PC-9 (cell line): ENCODE measurements around the gene IL17RA. TPM values are rescaled to one million over a fixed set of nuclear protein-coding genes. Genes with fewer than 3 reads are reported as not detected.

Experiments used
- BruUV-seq: library from RNA; stranded (reverse); fragments of 400-500 nt; replicated peaks from 2 replicates; lab custom pipeline; 2021; lab: Mats Ljungman, UMichigan
- CTCF ChIA-PET: fragments of 300-600 bp; sonication (Branson Sonifier 250); formaldehyde crosslinking; loops from one replicate; lab custom pipeline; 2022; ENCODE audit warnings: antibody characterized with exemption; lab: Charles Lee
- POLR2A ChIA-PET: fragments of 300-600 bp; sonication (Branson Sonifier 250); formaldehyde crosslinking; loops from one replicate; lab custom pipeline; 2022; ENCODE audit warnings: antibody characterized with exemption; ENCODE audit not compliant: unreplicated experiment; lab: Charles Lee
- DNase-seq, 2 experiments: peaks; one replicate each; pipeline versions ENCODE4 v3.0.0 to v3.0.0-alpha.2; 2015 to 2022; ENCODE audit warnings: mixed read lengths in 1 of 2
- H2AFZ ChIP-seq: fragments of 200-600 bp; sonication (generic); 2 replicates; pipeline ENCODE4 v1.8.1; 2017; ENCODE audit warnings: antibody characterized with exemption
- H3F3A ChIP-seq: fragments of 200-600 bp; sonication (generic); 2 replicates; pipeline ENCODE4 v1.8.1; 2017; ENCODE audit warnings: antibody characterized with exemption, mild to moderate bottlenecking, low read depth; ENCODE audit not compliant: insufficient read depth
- H3K27ac ChIP-seq: fragments of 200-600 bp; sonication (generic); 2 replicates; pipeline ENCODE4 v1.6.1; 2016; ENCODE audit warnings: mixed run types
- H3K27me3 ChIP-seq: fragments of 200-600 bp; sonication (generic); 2 replicates; pipeline ENCODE4 v1.6.1; 2016; ENCODE audit warnings: low read depth, mixed run types; ENCODE audit not compliant: insufficient read depth
- H3K36me3 ChIP-seq: fragments of 200-600 bp; sonication (generic); 2 replicates; pipeline ENCODE4 v1.6.1; 2016; ENCODE audit warnings: low read depth, mixed run types
- H3K4me1 ChIP-seq: fragments of 200-600 bp; sonication (generic); replicated peaks from 2 replicates; pipeline ENCODE4 v1.6.1; 2016; ENCODE audit warnings: mixed run types; ENCODE audit not compliant: insufficient read depth
- H3K4me2 ChIP-seq: fragments of 200-600 bp; sonication (generic); 2 replicates; pipeline ENCODE4 v1.6.1; 2017; ENCODE audit warnings: mixed run types
- H3K4me3 ChIP-seq: fragments of 200-600 bp; sonication (generic); 2 replicates; pipeline ENCODE4 v1.6.1; 2016; ENCODE audit warnings: mixed run types
- H3K79me2 ChIP-seq: fragments of 200-600 bp; sonication (generic); 2 replicates; pipeline ENCODE4 v1.6.1; 2017; ENCODE audit warnings: low read depth, mixed run types
- H3K9me2 ChIP-seq: fragments of 200-600 bp; sonication (generic); 2 replicates; pipeline ENCODE4 v1.8.1; 2017; ENCODE audit warnings: mild to moderate bottlenecking; ENCODE audit not compliant: insufficient read depth
- H3K9me3 ChIP-seq: fragments of 200-600 bp; sonication (generic); 2 replicates; pipeline ENCODE4 v1.8.1; 2016; ENCODE audit warnings: low read depth; ENCODE audit not compliant: insufficient read depth
- H4K20me1 ChIP-seq: fragments of 200-600 bp; sonication (generic); 2 replicates; pipeline ENCODE4 v1.8.1; 2017; ENCODE audit not compliant: insufficient read depth
- EZH2 ChIP-seq: fragments of 200-600 bp; sonication (generic); IDR thresholded peaks from 2 replicates; pipeline ENCODE4 v1.8.0; 2017; ENCODE audit warnings: antibody characterized with exemption, low read depth
- intact Hi-C: fragments of 100-400 bp; cut with micrococcal nuclease; formaldehyde crosslinking; loops from one replicate; pipeline ENCODE4 v1.10.0; 2022; ENCODE audit not compliant: unreplicated experiment
- total RNA-seq: library from RNA; stranded (reverse); gene quantifications from 2 replicates; pipeline ENCODE4 v1.2.3, GENCODE V29; 2021
- TF ChIP-seq, protein P1 (sequence below): fragments of 200-600 bp; sonication (generic); conservative IDR thresholded peaks from 2 replicates; pipeline ENCODE4 v1.6.1; 2017; ENCODE audit warnings: mixed run types, antibody characterized with exemption, mild to moderate bottlenecking, moderate library complexity

The IL17RA gene
- total RNA-seq, 1 experiment from 2014 or later, result 8.2 TPM

DNA sequence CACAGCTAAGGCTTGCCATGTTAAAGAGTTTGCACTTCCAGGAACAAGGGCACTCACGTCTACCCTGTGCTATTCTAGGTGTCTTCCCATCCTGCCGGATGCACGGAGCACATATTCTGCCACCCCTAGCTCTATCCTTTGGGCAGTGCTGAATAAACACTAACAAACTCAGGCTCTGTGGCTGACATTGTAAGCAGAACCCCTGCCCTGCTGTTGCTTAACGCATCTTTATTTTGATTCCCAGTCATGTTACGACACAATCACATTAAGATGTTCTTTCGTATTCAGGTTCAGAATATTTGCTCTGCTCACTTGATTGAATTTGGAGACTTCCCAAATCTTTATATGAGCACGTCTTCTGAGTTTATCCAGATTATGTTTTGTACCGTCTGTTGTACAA is 77.9 kb downstream of the IL17RA start:
- H3K9me2 ChIP-seq, result no peaks in the 10 kb centered on the region
- ChIA-PET CTCF (interaction anchor here (0.6 kb wide), 1 partner anchor 8 kb away, joined by 3 read pairs; no protein-coding TSS in a partner anchor), POLR2A (interaction anchor here (0.7 kb wide), 1 partner anchor 143 kb away, joined by 5 read pairs; no protein-coding TSS in a partner anchor)
- no peaks in the 10 kb centered on the region for H3K27me3 ChIP-seq
- H2AFZ ChIP-seq, result no peak overlapping the region
- no TSS peak for BruUV-seq
- H3K27ac ChIP-seq, result no peak overlapping the region
- H3K79me2 ChIP-seq, result peaks cover 7% of the 10 kb centered on the region
- peaks cover 5% of the 10 kb centered on the region; the same call in 1 of the 2 replicates for H3F3A ChIP-seq
- no peak for TF ChIP-seq EZH2
- TF ChIP-seq, protein P1, sequence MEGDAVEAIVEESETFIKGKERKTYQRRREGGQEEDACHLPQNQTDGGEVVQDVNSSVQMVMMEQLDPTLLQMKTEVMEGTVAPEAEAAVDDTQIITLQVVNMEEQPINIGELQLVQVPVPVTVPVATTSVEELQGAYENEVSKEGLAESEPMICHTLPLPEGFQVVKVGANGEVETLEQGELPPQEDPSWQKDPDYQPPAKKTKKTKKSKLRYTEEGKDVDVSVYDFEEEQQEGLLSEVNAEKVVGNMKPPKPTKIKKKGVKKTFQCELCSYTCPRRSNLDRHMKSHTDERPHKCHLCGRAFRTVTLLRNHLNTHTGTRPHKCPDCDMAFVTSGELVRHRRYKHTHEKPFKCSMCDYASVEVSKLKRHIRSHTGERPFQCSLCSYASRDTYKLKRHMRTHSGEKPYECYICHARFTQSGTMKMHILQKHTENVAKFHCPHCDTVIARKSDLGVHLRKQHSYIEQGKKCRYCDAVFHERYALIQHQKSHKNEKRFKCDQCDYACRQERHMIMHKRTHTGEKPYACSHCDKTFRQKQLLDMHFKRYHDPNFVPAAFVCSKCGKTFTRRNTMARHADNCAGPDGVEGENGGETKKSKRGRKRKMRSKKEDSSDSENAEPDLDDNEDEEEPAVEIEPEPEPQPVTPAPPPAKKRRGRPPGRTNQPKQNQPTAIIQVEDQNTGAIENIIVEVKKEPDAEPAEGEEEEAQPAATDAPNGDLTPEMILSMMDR, result no peak
- H3K4me2 ChIP-seq, result no peak overlapping the region
- intact Hi-C loops, result no loop called here
- H4K20me1 ChIP-seq, result no peaks in the 10 kb centered on the region
- H3K36me3 ChIP-seq, result no peaks in the 10 kb centered on the region
- H3K9me3 ChIP-seq, result no peaks in the 10 kb centered on the region
- H3K4me1 ChIP-seq, result 0 out of 2 replicates have a peak, but pooled peaks cover 3% of the 10 kb centered on the region
- DNase-seq, result no peak
- H3K4me3 ChIP-seq, result no peak overlapping the region

DNA sequence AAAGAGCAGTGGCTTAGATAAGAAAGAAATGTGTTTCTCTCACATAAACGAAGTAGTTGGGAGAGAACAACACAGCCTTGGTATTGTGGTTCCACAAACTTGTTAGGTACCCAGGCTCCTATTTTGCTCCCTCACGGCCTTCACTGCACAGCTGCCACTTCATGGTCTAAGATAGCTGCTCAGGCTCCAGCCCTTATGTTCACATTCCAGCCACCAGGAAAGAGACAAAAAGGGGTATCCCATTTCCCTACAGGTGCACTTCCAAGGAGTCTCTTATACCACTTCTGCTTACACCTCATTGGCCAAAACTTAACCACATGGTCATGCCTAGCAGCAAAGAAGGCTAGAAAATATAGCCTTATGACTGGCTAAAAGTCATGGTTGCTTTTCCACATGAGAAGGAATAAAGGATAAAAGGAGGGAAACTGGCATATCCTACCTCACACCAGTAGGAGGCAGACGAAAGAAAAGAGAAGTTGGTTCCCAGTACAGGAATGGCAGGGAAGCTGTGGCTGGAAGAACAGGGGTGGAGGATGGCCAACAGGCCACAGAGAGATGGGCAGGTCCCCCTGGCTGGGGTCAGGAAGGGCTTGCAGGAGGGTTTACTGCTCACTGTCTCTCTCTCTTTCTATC is 79.7 kb downstream of the IL17RA start:
- no peak for DNase-seq
- no peaks in the 10 kb centered on the region for H3K4me1 ChIP-seq
- H3K79me2 ChIP-seq, result no peaks in the 10 kb centered on the region
- intact Hi-C loops, result no loop called here
- ChIA-PET CTCF (no interaction called here), POLR2A (no interaction called here)
- H3K9me3 ChIP-seq, result no peaks in the 10 kb centered on the region
- no TSS peak for BruUV-seq
- H3K4me3 ChIP-seq, result no peak overlapping the region
- no peaks in the 10 kb centered on the region for H4K20me1 ChIP-seq
- no peaks in the 10 kb centered on the region for H3F3A ChIP-seq
- H3K36me3 ChIP-seq, result no peaks in the 10 kb centered on the region
- no peaks in the 10 kb centered on the region for H3K27me3 ChIP-seq
- TF ChIP-seq, protein P1, result peak; percentile 25; the same call in 1 of the 2 replicates
- TF ChIP-seq EZH2, result no peak
- H2AFZ ChIP-seq, result no peak overlapping the region
- no peak overlapping the region for H3K4me2 ChIP-seq
- no peaks in the 10 kb centered on the region for H3K9me2 ChIP-seq
- no peak overlapping the region for H3K27ac ChIP-seq

Other genes with a start within 250 kb of the IL17RA start
- gene GAB4, start 76.8 kb upstream of the IL17RA start, total RNA-seq, result not detected in 2 replicates
- not detected in 2 replicates for gene TMEM121B, start 36.4 kb downstream of the IL17RA start, total RNA-seq
- 26.5 and 31.1 TPM in 2 replicates for gene HDHD5, start 74.3 kb downstream of the IL17RA start, total RNA-seq
- not detected in 2 replicates for gene ADA2, start 134.4 kb downstream of the IL17RA start, total RNA-seq